GM19025 (cell line): ENCODE data around the gene PACRG.

Experiments used
- ATAC-seq: cut with Tn5 transposase; IDR thresholded peaks from one replicate; pipeline ENCODE4 v1.9.1; 2021; ENCODE audit warnings: mild to moderate bottlenecking, low read depth, moderate library complexity; ENCODE audit not compliant: unreplicated experiment

The PACRG gene

DNA sequence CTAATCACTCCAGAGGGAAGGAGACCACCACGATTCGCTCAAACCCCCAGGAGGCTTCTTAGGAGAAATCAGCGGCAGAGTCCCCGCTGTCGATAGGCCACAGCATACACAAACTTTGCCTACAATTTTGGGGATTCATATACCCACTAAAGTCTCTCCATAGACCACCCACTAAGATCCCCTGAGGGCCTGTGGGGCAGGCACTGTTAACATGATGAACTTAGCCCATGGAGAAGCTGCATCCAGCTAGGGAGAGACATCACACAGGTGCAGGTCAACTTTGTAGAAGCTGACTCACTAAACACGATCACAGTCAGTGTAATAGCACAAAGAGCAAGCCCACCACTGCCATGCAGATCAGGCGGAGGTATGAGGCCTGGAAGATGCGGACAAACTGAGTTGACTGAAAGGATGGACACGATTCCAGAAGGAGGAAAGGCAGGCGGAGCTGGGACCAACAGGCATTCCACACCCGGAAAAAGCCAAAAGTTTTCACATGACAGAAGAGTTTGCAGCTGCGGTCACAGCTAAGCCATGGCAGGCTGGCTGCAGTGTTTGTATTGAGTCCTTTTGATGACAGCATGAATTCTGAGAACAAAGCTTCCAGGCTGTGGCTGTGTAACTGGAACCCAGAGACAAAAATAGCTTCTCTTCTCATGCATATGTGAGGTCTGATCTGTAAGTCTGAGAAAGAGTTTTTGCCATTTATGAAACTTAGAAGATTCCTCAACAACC is 611.1 kb downstream of the PACRG start:
- no peak for ATAC-seq

DNA sequence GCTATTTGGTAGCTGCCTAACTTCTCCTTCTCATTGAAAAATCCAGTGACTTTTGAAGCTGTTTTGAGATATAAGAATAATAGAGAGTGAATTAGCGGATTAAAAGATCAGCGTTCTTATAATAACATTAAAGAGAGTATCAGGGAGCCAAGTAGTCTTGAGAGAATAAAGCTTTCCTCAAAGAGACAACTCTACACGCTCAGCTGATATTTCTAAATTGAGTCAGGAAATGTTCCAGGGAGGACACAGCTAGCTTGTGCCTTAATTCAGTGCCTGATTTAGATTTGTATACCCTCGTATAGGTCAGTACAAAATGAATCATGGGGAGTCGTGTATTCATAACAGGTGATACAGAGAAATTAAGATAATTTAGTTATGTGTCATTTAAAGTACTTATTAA is 611.7 kb downstream of the PACRG start:
- no peak for ATAC-seq

DNA sequence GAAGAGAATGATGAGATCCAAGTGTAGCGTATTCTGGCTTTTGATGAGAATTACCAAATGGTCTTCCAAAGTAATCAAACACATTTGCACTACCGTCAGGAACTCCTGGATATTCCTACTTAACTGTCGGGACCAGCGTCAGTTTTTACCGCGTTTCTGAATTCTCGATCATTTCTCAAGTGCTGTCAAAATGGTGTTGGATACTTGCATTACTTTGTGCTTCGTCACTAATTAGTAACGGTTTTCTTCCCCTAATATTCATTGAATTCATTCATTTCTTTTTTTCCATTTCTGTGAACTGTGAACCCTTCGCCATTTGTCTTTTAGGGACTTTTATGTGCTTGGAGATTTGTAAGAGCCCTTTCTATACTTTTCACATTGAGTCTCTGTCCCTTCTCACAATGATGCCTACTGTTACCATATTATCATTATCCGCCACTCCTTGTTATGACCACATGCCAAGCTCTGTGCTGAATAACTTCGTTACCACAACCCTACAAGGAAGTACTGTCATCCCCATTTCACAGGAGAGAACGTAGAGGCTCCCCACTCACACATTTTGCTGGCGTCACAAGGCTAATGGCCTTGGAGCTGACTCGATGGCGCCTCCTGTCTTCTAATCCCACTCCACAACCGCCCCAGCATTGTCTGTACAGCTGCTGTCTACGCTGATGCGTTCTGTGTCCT is 612.6 kb downstream of the PACRG start:
- ATAC-seq, result no peak

DNA sequence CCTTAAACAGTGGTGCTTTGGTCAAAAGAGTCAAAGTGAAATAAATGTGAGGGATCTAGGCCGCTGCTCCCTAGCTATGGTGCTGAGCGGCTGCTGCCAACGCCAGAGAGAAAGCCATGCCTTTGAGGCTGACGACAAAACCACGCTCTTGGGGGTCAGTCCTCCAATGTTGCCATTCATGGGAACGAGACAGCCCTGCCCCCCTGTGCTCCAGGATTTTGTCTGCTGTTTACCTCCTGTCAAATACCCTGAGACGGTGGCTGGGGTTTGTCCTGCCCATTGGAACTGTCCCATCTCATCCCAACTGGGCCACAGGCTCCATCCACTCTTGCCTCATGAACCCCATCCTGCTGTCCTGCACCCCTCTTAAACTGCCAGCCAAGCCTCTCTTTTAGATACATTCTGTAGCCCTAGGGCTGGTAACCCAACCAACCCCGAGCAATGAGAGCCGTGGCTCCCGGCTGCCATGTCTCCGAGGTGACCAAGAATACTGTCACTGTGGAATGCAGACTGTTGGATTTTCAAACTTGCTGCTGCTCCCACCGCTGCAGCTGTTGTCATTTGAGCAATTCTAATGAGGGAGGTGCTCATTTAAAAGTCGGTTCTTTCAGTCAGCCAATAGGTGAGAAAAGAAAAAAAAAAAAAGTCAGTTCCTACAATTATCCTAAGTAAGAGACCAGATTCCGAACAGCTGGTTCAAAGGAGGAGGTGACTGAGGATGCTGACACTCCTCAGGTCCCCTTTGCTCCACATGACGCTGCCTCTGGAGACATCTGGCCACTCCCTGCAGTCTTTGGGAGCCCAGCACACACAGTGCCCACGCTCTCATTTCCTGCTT is 613.7 kb downstream of the PACRG start:
- ATAC-seq, result no peak

- no peak for ATAC-seq
Observed at GRCh38 chr6:163342571-163343539, 615.1 kb downstream of the PACRG start.

DNA sequence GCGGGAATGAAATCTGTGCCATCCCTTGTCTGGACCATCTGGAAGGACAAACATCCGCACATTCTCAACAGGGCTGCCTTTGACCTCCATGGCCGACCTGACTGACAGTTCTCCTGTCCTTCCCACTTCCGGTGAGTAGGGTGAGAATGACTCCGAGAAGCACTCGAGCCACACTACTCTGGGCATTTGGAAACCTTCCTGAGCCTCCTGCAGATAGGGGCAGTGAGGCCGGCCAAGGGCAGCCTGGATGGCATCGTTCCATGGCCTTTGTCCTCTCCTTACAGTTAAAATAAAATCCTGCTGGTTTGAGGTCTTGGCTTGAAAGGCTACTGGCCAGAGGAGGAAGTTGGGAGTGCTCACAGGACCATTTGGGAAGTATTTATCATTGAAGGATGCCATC is 615.8 kb downstream of the PACRG start:
- ATAC-seq, result no peak

DNA sequence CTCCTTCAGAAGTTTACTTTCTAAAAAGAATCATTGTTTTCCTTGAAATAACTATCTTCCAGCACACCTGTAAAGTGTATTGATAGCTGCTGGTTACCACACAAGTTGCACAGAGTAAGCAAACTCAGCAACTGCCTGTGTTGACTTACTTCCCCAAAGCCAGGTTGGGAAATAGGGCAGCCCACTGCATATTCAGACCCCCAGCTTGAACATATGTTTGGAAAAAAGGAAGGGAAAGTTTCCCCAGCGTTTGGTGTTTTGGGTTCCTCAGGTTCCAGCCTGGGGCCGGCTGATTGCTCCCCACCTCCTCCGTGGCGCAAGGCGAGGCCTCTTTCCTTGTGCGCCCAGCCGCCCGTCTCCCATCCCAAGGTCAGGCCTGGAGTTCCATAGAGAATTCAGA is 616.6 kb downstream of the PACRG start:
- no peak for ATAC-seq

- no peak for ATAC-seq
Observed at GRCh38 chr6:163345931-163346330, 618.2 kb downstream of the PACRG start.

DNA sequence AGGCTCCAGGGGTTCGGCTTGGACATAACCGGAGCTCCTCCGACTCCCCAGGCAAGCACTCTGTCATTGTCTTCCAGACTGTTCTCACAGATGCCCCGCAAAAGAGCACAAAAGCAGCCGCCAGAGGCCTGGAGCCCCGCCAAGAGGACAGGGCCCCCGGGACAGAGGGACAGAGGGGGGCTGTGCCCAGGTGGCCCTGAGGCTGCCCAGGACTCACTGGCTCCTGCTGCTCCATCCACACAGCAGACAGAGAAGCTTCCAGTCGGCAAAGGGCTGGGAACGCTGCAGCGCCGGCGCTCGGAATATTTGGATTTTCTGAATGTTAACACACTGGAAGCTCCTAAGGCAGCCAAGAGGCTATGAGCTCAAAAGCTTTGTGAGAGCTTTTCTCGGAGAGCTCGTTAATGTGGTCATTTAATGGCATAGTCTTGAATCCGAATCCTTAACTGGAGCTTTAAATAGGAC is 618.8 kb downstream of the PACRG start:
- no peak for ATAC-seq

GRCh38 chr6:163347021-163347446 is 619.3 kb downstream of the PACRG start:
- ATAC-seq, result no peak

DNA sequence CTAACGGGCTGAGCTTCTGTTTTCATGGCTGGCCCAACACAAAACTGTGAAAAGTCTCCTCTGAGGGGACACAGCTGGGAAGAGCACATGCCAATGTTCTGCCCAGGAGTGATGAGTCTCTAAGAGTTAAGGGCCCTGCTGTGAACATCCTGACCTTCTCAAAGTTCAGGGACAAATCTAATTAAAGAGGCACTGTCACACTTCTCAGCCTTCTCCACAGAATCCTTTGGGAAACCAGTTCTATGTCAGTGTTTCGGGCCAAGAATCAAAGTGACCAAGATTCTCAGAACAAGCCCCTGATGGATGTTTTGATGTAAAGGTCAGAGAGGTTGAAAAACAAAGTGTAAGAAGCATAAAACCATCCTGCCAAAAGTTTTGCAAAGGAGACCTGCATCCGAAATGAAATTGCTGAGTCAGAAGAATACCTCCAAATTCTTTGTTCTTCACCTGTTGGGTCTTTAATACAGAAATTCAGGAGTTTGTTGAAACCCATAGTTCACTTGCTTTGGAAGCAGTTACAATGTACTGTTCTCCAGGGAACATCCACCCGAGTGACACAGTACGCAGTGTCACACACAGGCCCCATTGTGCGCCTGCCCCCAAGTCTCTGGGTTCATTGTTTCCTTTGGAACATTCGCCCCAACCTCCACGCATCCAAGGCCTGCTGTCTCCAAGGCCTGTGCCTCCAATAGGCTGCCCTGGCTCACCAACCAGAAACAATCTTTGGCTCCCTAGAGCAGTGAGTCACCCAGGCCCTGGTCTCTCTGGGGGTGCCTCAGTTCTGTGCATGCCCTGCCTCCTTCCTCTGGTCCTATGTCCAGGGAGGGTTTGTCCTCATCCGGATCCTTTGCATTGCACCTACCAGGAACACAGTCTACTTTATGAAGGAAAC is 621.3 kb downstream of the PACRG start:
- no peak for ATAC-seq

GRCh38 chr6:163349696-163350095 is 621.9 kb downstream of the PACRG start:
- no peak for ATAC-seq

GRCh38 chr6:163351013-163351412 is 623.2 kb downstream of the PACRG start:
- ATAC-seq, result no peak

DNA sequence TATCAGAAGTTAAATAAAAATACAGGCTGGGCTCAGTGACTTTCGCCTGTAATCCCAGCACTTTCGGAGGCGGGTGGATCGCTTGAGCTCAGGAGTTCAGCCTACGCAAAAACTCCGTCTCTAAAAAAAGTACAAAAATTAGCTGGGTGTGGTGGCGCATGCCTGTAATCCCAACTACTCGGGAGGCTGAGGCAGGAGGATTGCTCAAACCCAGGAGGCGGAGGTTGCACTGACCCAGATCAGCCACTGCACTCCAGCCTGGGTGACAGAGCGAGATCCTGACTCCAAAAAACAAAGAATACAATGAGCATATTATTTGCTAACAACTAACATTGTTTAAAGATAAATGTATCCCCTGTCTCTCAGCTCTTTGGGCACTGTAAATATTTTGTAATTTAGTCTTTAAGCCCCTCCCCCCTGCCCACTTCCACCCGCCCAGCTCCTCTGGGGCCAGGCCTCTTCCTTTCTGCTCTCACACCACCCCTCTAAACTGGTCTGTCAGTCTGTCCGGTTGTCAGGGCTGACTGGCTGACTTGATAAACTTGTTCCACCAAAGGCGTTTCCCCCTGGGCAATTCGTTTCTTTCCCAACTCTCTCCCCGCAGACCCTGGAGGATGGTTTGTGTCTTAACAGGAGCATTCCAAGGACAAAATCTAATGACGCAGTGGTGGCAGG is 624.4 kb downstream of the PACRG start:
- ATAC-seq, result no peak

DNA sequence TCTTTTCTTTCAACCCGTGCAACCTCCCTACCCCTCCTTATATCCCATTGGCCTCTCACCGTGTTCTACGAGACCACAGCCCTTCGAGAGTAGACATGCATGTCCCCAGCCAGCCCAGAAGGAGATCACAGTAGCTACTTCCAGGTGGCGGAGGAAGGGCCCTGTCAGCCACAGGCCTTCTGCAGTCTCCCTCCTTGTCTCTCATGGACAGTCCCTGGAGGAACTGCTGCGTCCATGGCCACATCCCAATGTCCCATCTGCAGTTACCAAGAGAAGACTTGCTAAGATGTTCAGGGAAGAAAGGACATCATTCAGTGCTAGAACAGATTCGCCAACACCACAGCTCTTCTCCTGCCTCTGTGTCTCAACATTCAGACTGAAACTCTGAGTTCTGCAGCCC is 625.2 kb downstream of the PACRG start:
- ATAC-seq, result no peak

GRCh38 chr6:163354085-163354484 is 626.3 kb downstream of the PACRG start:
- no peak for ATAC-seq

- ATAC-seq, result peak; percentile 49
Observed at GRCh38 chr6:163354761-163355425, 627.1 kb downstream of the PACRG start.

- no peak for ATAC-seq
Observed at GRCh38 chr6:163355426-163355991, 627.7 kb downstream of the PACRG start.
